Activated CD4-positive, alpha-beta T cell treated with anti-CD3 and anti-CD28 coated beads for 24 hours (primary cell): ENCODE measurements around the gene PHETA2.

Source experiments
- DNase-seq, 2 donors: peaks; one replicate each; pipeline ENCODE4 v3.0.0-alpha.2; 2020; ENCODE audit warnings: low read depth in 2 of 2

Gene PHETA2

GRCh38 chr22:42074132-42074811 lies at the start of gene PHETA2:
Gene PHETA2, plus strand, starts transcription at chr22:42074248. Its CDS starts 3,046 bp downstream, at chr22:42077294.
- peak; percentile 18 to 40 for DNase-seq

GRCh38 chr22:42025421-42025820 lies 48.6 kb upstream of the PHETA2 start:
- DNase-seq = no peak

GRCh38 chr22:42026705-42027104 lies 47.3 kb upstream of the PHETA2 start:
- DNase-seq = no peak

- no peak for DNase-seq
Observed at GRCh38 chr22:42033263-42034181, 40.5 kb upstream of the PHETA2 start.

DNA sequence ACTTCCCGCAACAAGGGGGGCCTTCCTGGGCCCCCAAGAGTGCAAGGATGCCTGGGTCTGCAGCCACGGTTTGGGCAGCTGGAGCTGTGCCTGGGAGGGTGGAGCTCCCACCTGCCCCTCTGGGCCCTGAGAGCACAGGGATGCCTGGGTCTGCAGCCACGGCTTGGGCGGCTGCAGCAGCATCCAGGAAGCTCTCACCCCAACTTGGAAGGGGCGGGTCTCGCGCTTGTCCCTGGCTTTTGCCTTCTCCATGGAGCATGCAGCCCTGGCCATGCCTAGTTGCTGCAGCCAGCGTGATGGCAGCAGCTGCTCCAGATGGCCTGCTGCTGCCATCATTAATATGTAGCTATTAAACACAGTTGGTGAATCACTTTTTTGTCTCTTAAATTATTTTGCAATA lies 38.8 kb upstream of the PHETA2 start:
- DNase-seq = no peak

- DNase-seq = no peak
Observed at GRCh38 chr22:42039271-42039670, 34.8 kb upstream of the PHETA2 start.

GRCh38 chr22:42041784-42042183 lies 32.3 kb upstream of the PHETA2 start:
- no peak for DNase-seq

- DNase-seq = no peak
Observed at GRCh38 chr22:42050641-42051180, 23.3 kb upstream of the PHETA2 start.

DNA sequence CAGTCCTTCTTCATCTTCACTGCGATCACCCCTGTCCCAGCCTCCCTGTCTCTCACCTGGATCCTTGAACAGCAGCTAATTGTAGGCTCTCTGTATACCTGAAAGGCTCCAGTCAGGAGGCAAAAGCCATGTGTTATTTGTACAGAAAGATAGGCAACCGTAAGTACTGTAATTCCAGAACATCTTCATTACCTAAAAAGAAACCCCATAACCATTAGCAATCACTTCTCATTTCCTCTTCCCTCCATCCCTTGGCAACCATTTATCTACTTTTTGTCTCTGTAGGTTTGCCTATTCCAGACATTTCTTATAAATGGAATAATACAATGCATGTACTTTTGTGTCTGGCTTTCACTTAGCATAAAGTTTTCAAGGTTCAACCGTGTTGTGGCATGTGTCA lies 21.3 kb upstream of the PHETA2 start:
- DNase-seq = no peak

- no peak for DNase-seq
Observed at GRCh38 chr22:42056757-42057511, 17.1 kb upstream of the PHETA2 start.

DNA sequence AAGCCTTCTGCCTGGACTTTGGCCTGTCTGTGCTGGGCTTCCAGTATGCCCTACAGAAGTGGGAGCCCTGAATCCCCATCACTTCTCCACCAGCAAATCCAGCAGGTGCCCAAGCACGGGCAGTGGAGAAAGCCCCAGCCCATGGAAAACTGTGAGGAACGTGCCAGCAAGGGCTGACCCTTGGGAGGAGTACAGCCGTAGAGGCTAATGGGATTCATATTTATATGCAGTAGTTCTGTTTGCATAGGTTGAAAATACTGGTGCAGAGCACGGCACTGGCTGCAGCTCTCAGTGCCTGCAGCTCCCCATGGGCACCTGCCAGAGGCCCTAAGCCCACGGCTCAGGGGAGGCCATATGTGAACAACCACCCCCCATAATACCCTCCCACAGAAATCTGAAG lies 13.6 kb upstream of the PHETA2 start:
- no peak for DNase-seq

- DNase-seq = no peak
Observed at GRCh38 chr22:42061041-42061440, 13.0 kb upstream of the PHETA2 start.

GRCh38 chr22:42062506-42063170 lies 11.4 kb upstream of the PHETA2 start:
- DNase-seq = no peak

GRCh38 chr22:42064629-42065028 lies 9.4 kb upstream of the PHETA2 start:
- no peak for DNase-seq

DNA sequence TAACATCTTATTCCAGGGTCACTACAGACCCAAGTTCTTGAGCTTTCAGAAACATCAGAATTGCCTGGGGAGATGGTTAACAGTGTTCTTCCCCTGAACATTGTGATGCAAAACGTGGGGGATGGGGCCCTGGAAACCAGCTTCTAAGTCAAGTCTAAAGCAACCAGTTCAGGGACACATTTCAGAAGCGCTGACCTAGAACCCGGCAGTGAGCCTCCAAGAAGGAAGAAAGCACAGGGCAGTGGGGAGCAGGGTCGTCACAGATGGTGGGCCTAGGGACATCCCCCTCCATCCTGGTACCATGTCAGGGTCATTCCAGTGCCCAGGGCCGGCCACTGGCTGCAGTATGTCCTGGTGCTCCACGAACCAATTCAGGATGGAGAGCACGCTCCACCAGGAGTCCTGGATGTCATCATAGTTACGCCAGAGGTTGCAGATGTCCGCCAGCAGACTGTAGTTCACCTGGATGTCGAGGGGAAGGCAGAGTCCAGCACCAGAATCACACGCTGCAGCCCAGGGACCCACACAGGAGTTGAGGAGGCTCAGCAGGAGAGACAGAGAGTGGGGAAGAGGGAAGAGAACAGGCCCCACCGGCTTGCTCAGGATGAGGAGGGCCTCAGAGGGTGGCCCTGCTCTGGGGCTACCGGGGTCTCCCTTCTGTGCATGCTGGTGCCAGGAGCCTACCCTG lies 8.5 kb upstream of the PHETA2 start:
- DNase-seq = no peak

DNA sequence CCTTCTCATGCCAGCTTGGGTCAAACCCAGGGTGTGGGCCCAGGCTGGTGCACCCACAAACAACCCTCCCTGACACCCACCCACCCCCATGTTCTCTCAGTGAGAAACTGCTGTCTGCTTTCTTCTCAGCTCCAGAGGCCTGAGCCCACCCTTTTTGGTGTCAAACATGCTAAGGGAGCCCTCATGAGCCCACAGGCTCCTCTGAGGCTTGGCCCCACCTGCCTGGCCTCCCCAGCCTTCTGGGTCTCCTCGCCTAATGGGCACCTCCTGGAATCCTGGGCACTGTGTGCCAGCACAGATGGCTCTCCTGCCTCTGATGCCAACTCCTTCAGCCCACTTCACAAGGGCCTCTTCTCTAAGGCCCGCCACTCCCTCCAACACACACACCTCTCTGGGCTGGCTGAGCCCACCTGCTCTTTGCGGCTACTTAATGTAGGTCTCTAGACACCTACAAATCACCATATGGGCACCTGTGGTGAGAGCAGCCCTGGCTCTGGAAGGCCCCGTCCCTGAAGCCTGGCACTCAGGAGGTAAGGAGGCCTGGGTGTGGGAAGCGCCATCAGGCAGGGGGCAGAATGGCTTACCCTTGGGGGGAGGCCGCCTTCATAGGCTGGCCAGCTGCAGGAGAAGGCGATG lies 7.8 kb upstream of the PHETA2 start:
- DNase-seq = no peak

- no peak for DNase-seq
Observed at GRCh38 chr22:42066937-42067336, 7.1 kb upstream of the PHETA2 start.

GRCh38 chr22:42067671-42068251 lies 6.3 kb upstream of the PHETA2 start:
- no peak for DNase-seq

GRCh38 chr22:42068291-42068690 lies 5.8 kb upstream of the PHETA2 start:
- no peak for DNase-seq
